CD14-positive monocyte (primary cell): ENCODE measurements around the gene CPE. TPM values are rescaled to one million over a fixed set of nuclear protein-coding genes. Genes with fewer than 3 reads are reported as not detected.

Experiments used
- DNase-seq, 3 donors: peaks; one replicate each; pipeline ENCODE4 v3.0.0-alpha.2; 2011 to 2022
- H2AFZ ChIP-seq: 2 replicates; pipeline ENCODE4 v1.6.0; 2012; ENCODE audit warnings: mild to moderate bottlenecking, low read depth, low read length, inconsistent platforms; ENCODE audit not compliant: insufficient read depth, poor library complexity, severe bottlenecking
- H3K27ac ChIP-seq, 2 donors: 1 replicate in 1 of 2; 2 replicates in 1 of 2; pipeline ENCODE4 v1.5.1; 2012 to 2013; ENCODE audit warnings: low read length in 2 of 2, control low read depth in 1 of 2, inconsistent platforms in 1 of 2, low read depth in 1 of 2, mild to moderate bottlenecking in 1 of 2
- H3K27me3 ChIP-seq, 2 donors: one replicate each; pipeline versions ENCODE4 v1.6.0 to v1.6.1; 2011 to 2013; ENCODE audit warnings: low read length in 2 of 2; ENCODE audit not compliant: control insufficient read depth in 2 of 2, insufficient read depth in 2 of 2
- H3K36me3 ChIP-seq, 2 donors: replicated peaks in 1 of 2; 1 replicate in 1 of 2; 2 replicates in 1 of 2; pipeline versions ENCODE4 v1.5.1 to v1.6.1; 2012 to 2013; ENCODE audit warnings: low read length in 2 of 2, control low read depth in 1 of 2, inconsistent platforms in 1 of 2, mild to moderate bottlenecking in 1 of 2; ENCODE audit not compliant: insufficient read depth in 2 of 2, control insufficient read depth in 1 of 2
- H3K4me1 ChIP-seq, 2 donors: 1 replicate in 1 of 2; 2 replicates in 1 of 2; pipeline versions ENCODE4 v1.5.1 to v1.6.1; 2012 to 2013; ENCODE audit warnings: low read length in 2 of 2, control low read depth in 1 of 2, inconsistent platforms in 1 of 2, mild to moderate bottlenecking in 1 of 2, moderate library complexity in 1 of 2; ENCODE audit not compliant: insufficient read depth in 2 of 2, control insufficient read depth in 1 of 2
- H3K4me2 ChIP-seq: replicated peaks from 2 replicates; pipeline ENCODE3; 2012; ENCODE audit warnings: low read length, moderate library complexity, mild to moderate bottlenecking; ENCODE audit not compliant: poor library complexity, severe bottlenecking; ENCODE audit errors: extremely low read depth
- H3K4me3 ChIP-seq, 3 experiments: fragments of 200-600 bp in 1 of 3; sonication (generic) in 1 of 3; replicated peaks in 1 of 3; 1 replicate in 2 of 3; 2 replicates in 1 of 3; pipeline ENCODE4 v1.5.1; 2011 to 2013; ENCODE audit warnings: low read length in 3 of 3, mild to moderate bottlenecking in 3 of 3, control low read depth in 2 of 3, low read depth in 2 of 3, inconsistent platforms in 1 of 3, moderate library complexity in 1 of 3
- H3K79me2 ChIP-seq: 2 replicates; pipeline ENCODE4 v1.6.0; 2012; ENCODE audit warnings: mild to moderate bottlenecking, control low read depth, inconsistent platforms, low read length, moderate library complexity; ENCODE audit not compliant: insufficient read depth
- H3K9ac ChIP-seq: 2 replicates; pipeline ENCODE4 v1.6.0; 2017; ENCODE audit warnings: low read length, mild to moderate bottlenecking; ENCODE audit not compliant: insufficient read depth, poor library complexity, severe bottlenecking
- H3K9me3 ChIP-seq, 2 donors: replicated peaks in 1 of 2; 1 replicate in 1 of 2; 2 replicates in 1 of 2; pipeline versions ENCODE4 v1.5.1 to v1.6.1; 2012 to 2013; ENCODE audit warnings: low read length in 2 of 2, control low read depth in 1 of 2; ENCODE audit not compliant: control insufficient read depth in 1 of 2, insufficient read depth in 1 of 2
- H4K20me1 ChIP-seq: 2 replicates; pipeline ENCODE4 v1.6.0; 2012; ENCODE audit warnings: mild to moderate bottlenecking, low read length, control low read depth, moderate library complexity; ENCODE audit not compliant: insufficient read depth
- H3K27ac Mint-ChIP-seq, 7 donors: one replicate each; pipeline ENCODE4 v1.8.0; 2020; ENCODE audit warnings: mild to moderate bottlenecking in 7 of 7, mixed read lengths in 7 of 7, moderate library complexity in 6 of 7, inconsistent platforms in 2 of 7
- H3K27me3 Mint-ChIP-seq, 3 donors: one replicate each; pipeline ENCODE4 v1.8.0; 2021 to 2022; ENCODE audit warnings: low read depth in 3 of 3, mild to moderate bottlenecking in 3 of 3, mixed read lengths in 3 of 3, moderate library complexity in 3 of 3, inconsistent platforms in 1 of 3
- H3K36me3 Mint-ChIP-seq, 2 donors: one replicate each; pipeline ENCODE4 v1.8.0; 2020; ENCODE audit warnings: mixed read lengths in 2 of 2, inconsistent platforms in 1 of 2, mild to moderate bottlenecking in 1 of 2
- H3K4me1 Mint-ChIP-seq: one replicate; pipeline ENCODE4 v1.8.0; 2020; ENCODE audit warnings: mild to moderate bottlenecking, mixed read lengths
- H3K4me3 Mint-ChIP-seq, 2 donors: one replicate each; pipeline ENCODE4 v1.8.0; 2020; ENCODE audit warnings: mild to moderate bottlenecking in 2 of 2, mixed read lengths in 2 of 2, moderate library complexity in 1 of 2
- H3K9me3 Mint-ChIP-seq, 7 donors: one replicate each; pipeline ENCODE4 v1.8.0; 2020 to 2022; ENCODE audit warnings: mixed read lengths in 7 of 7, mild to moderate bottlenecking in 6 of 7, moderate library complexity in 6 of 7, inconsistent platforms in 2 of 7
- CTCF ChIP-seq: fragments of 200-600 bp; IDR thresholded peaks from one replicate; pipeline ENCODE4 v1.8.0; 2022; ENCODE audit warnings: antibody characterized with exemption, mild to moderate bottlenecking
- WGBS: methylation state at CpG from one replicate; pipeline ENCODE4 v1.1.5; 2013; ENCODE audit warnings: missing lambda C conversion rate; ENCODE audit not compliant: insufficient coverage; 5-methylcytosine and 5-hydroxymethylcytosine counted together
- intact Hi-C, 2 donors: fragments of 100-400 bp; cut with micrococcal nuclease; formaldehyde crosslinking; loops; one replicate each; pipeline versions ENCODE4 v1.15.0 to v1.15.1; 2023
- polyA plus RNA-seq, 3 donors: library from polyadenylated mRNA; depleted of rRNA in 1 of 3; unstranded in 2 of 3; stranded (reverse) in 1 of 3; fragments of 300-500 nt in 2 of 3; fragments of >200 nt in 1 of 3; fragmentation: Illumina TruSeq in 2 of 3; gene quantifications; 1 replicate in 2 of 3; 2 replicates in 1 of 3; pipeline ENCODE4 v1.2.3, GENCODE V29; 2012 to 2021

CPE gene
- polyA plus RNA-seq, 3 donors, result 0.09 to 0.13 TPM; not detected in 1

GRCh38 chr4:165518024-165518616 lies 139.3 kb downstream of the CPE start:
- no peaks in the 10 kb centered on the region for H3K36me3 Mint-ChIP-seq
- Histone ChIP-seq H3K36me3 (no peaks in the 10 kb centered on the region), H3K79me2 (no peaks in the 10 kb centered on the region), H4K20me1 (no peaks in the 10 kb centered on the region), H3K9me3 (no peaks in the 10 kb centered on the region), H3K4me1 (no peaks in the 10 kb centered on the region), H3K4me2 (no peak overlapping the region), H2AFZ (no peak overlapping the region), H3K27ac (no peak overlapping the region), H3K4me3 (no peak overlapping the region), H3K27me3 (no peaks in the 10 kb centered on the region), H3K9ac (no peak overlapping the region)
- H3K4me3 Mint-ChIP-seq, result no peak overlapping the region
- H3K4me1 Mint-ChIP-seq, result no peaks in the 10 kb centered on the region
- DNase-seq, result no peak
- TF ChIP-seq CTCF, result no peak
- no CpG with 5 or more reads among the region's 1 CpG for WGBS
- intact Hi-C loops, result no loop called here
- peaks cover 0 to 8% (median 2%) of the 10 kb centered on the region in 7 donors for H3K9me3 Mint-ChIP-seq
- H3K27ac Mint-ChIP-seq, result no peak overlapping the region
- H3K27me3 Mint-ChIP-seq, result peaks cover 2 to 4% (median 4%) of the 10 kb centered on the region in 3 donors

GRCh38 chr4:165518686-165519085 lies 139.9 kb downstream of the CPE start:
- H3K9ac ChIP-seq, result no peak overlapping the region
- H3K79me2 ChIP-seq, result no peaks in the 10 kb centered on the region
- no CpG with 5 or more reads among the region's 1 CpG for WGBS
- DNase-seq, result no peak
- H3K9me3 Mint-ChIP-seq, result peaks cover 0 to 8% (median 2%) of the 10 kb centered on the region in 7 donors
- H3K4me3 Mint-ChIP-seq, result no peak overlapping the region
- no peak overlapping the region for H3K27ac Mint-ChIP-seq
- no peaks in the 10 kb centered on the region for H3K4me1 ChIP-seq
- H3K27me3 Mint-ChIP-seq, result peaks cover 2 to 4% (median 2%) of the 10 kb centered on the region in 3 donors
- H3K27me3 ChIP-seq, result no peaks in the 10 kb centered on the region
- no peaks in the 10 kb centered on the region for H4K20me1 ChIP-seq
- H2AFZ ChIP-seq, result no peak overlapping the region
- no peaks in the 10 kb centered on the region for H3K9me3 ChIP-seq
- H3K4me1 Mint-ChIP-seq, result no peaks in the 10 kb centered on the region
- H3K4me2 ChIP-seq, result no peak overlapping the region
- no peaks in the 10 kb centered on the region for H3K36me3 ChIP-seq
- TF ChIP-seq CTCF, result no peak
- H3K36me3 Mint-ChIP-seq, result no peaks in the 10 kb centered on the region
- H3K4me3 ChIP-seq, result no peak overlapping the region
- intact Hi-C loops, result no loop called here
- H3K27ac ChIP-seq, result no peak overlapping the region
